Measurements from ENCODE around the gene NEB. TPM values are rescaled to one million over a fixed set of nuclear protein-coding genes. Genes with fewer than 3 reads are reported as not detected.
"Not testable (repeated sequence)": the region's sequence is repeated elsewhere in the genome, so short reads cannot be mapped to it uniquely, and the experiment has no call there.

Gene NEB
- total RNA-seq, 1 donor from 2014 or later: 1.0 TPM

DNA sequence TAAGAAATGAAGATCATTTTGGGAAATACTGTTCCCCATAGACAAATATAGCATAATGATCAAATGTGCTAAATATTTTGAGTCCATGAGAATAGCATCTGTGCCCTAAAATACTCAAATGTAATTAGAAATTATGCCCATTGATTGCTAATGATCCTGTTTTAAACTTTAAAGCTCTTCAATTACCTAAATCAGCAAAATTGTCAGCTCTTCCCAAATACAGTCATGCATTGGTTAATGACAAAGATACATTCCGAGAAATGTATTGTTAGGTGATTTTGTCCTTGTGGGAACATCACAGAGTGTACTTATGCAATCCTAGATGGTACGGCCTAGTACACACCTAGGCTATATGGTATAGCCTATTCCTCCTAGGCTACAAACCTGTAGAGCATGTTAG lies 89.7 kb downstream of the NEB start:
- no peak overlapping the region for H3K27ac Mint-ChIP-seq (ENCODE audit: unreplicated experiment)
- H3K4me1 Mint-ChIP-seq (ENCODE audit: low read depth): no peaks in the 10 kb centered on the region
- H3K36me3 Mint-ChIP-seq (ENCODE audit: low read depth): peaks cover 2% of the 10 kb centered on the region
- no peaks in the 10 kb centered on the region for H3K27me3 Mint-ChIP-seq (ENCODE audit: low read depth)
- TF ChIP-seq, protein P1, sequence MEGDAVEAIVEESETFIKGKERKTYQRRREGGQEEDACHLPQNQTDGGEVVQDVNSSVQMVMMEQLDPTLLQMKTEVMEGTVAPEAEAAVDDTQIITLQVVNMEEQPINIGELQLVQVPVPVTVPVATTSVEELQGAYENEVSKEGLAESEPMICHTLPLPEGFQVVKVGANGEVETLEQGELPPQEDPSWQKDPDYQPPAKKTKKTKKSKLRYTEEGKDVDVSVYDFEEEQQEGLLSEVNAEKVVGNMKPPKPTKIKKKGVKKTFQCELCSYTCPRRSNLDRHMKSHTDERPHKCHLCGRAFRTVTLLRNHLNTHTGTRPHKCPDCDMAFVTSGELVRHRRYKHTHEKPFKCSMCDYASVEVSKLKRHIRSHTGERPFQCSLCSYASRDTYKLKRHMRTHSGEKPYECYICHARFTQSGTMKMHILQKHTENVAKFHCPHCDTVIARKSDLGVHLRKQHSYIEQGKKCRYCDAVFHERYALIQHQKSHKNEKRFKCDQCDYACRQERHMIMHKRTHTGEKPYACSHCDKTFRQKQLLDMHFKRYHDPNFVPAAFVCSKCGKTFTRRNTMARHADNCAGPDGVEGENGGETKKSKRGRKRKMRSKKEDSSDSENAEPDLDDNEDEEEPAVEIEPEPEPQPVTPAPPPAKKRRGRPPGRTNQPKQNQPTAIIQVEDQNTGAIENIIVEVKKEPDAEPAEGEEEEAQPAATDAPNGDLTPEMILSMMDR (IDR thresholded peaks at IDR 0.05): no peak
- DNase-seq (ENCODE audit: low spot score): no peak
- no peak overlapping the region for H3K4me3 Mint-ChIP-seq (ENCODE audit: unreplicated experiment)
- peaks cover 5% of the 10 kb centered on the region for H3K9me3 Mint-ChIP-seq (ENCODE audit: low read depth)

DNA sequence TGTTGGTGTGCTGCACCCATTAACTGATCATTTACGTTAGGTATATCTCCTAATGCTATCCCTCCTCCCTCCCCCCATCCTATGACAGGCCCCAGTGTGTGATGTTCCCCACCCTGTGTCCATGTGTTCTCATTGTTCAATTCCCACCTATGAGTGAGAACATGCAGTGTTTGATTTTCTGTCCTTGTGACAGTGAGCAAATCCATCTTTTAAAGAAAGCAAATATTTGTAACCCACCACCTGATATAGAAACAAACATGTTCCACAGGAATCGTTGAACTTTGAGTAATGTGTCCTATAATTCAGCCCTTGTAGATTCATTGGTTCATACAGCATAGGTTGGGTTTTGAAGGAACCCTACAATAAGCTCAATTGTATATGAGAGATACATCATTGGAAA lies 92.4 kb downstream of the NEB start:
- not testable (repeated sequence) for H3K9me3 Mint-ChIP-seq (ENCODE audit: low read depth); H3K27me3 Mint-ChIP-seq (ENCODE audit: low read depth); H3K36me3 Mint-ChIP-seq (ENCODE audit: low read depth); H3K27ac Mint-ChIP-seq (ENCODE audit: unreplicated experiment); H3K4me3 Mint-ChIP-seq (ENCODE audit: unreplicated experiment); DNase-seq (ENCODE audit: low spot score)
- H3K4me1 Mint-ChIP-seq (ENCODE audit: low read depth): peaks cover 16% of the 10 kb centered on the region

DNA sequence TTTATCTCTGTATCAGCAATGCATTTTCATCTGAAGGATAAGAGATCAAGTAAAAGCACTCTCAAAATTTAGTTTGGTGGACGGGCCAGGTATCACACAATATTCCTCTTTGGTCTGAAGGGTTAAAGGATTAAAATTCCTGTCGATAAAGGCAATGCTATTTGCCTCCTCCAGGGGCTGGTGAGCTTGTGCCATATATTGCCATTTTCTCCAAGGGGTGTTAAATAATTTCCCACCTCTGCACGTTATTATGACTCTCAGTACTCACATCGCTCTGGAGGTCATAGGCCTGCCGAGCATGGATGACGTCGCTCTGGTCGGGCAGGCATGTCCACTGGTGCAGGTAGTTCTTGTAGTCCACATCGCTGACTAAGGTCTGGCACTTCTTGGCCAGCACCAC lies 94.2 kb downstream of the NEB start:
- DNase-seq (ENCODE audit: low spot score): no peak
- TF ChIP-seq, protein P1 (IDR thresholded peaks at IDR 0.05): no peak
- H3K27ac Mint-ChIP-seq (ENCODE audit: unreplicated experiment): no peak overlapping the region
- peaks cover 17% of the 10 kb centered on the region for H3K4me1 Mint-ChIP-seq (ENCODE audit: low read depth)
- peaks cover 1% of the 10 kb centered on the region for H3K9me3 Mint-ChIP-seq (ENCODE audit: low read depth)
- no peak overlapping the region for H3K4me3 Mint-ChIP-seq (ENCODE audit: unreplicated experiment)
- peaks cover 2% of the 10 kb centered on the region for H3K36me3 Mint-ChIP-seq (ENCODE audit: low read depth)
- no peaks in the 10 kb centered on the region for H3K27me3 Mint-ChIP-seq (ENCODE audit: low read depth)

DNA sequence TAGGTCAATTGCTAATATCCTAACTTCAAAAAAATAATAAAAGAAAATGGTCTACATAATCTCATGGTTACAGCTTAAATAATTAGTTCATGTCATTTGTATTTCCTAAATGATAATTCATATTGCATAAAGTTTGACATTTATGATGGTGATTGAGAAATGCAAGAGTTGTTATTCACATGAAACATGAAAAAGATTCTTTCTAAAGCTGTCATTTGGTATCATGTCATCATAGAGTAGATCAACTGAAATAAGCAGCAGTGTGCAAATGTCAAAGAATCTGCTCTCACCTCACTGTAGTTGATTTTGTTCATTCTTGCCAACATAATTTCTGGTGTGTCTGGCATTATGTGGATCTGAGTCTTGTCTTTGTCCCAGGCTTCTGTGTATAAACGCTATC lies 95.3 kb downstream of the NEB start:
- Mint-ChIP-seq H3K4me3 (ENCODE audit: unreplicated experiment) (no peak overlapping the region), H3K4me1 (ENCODE audit: low read depth) (peaks cover 17% of the 10 kb centered on the region), H3K36me3 (ENCODE audit: low read depth) (peaks cover 4% of the 10 kb centered on the region), H3K9me3 (ENCODE audit: low read depth) (peaks cover 5% of the 10 kb centered on the region), H3K27ac (ENCODE audit: unreplicated experiment) (no peak overlapping the region), H3K27me3 (ENCODE audit: low read depth) (no peaks in the 10 kb centered on the region)
- no peak for DNase-seq (ENCODE audit: low spot score)
- TF ChIP-seq, protein P1 (IDR thresholded peaks at IDR 0.05): no peak

DNA sequence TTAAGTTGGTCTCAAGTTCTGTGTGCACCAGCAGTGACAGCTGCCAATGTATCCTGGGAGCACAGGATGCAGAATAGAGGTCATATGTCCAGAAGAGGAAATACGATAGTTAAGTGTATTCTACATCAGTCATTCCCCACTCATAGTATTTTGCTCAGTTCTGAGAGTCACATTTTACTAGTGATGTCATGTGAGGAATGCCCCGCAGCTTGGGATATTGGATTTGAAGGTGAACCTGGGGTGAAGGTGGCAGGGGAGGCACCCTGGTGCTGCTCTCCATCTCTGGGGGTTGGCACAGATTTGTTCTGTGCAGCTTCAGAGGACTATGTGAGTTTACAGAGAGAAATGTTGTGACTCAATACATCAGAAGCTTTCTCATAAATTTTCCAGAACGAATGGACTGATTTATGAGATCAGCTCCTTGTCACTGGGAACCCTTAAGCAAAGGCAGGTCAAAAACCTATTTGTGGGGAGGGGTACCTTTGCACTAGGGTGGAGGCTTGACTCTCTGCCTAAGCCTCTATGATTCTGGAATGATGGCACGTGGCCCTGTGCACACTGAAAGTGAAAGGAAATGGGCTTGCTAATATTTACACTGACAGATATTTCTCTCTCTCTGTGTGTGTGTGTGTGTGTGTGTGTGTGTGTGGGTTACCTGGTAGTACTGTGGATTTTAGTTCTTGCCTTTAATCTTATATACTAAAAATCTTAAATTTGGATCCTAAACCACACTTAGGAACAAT lies 95.9 kb downstream of the NEB start:
- peaks cover 7% of the 10 kb centered on the region for H3K9me3 Mint-ChIP-seq (ENCODE audit: low read depth)
- no peak for DNase-seq (ENCODE audit: low spot score)
- no peaks in the 10 kb centered on the region for H3K27me3 Mint-ChIP-seq (ENCODE audit: low read depth)
- peaks cover 2% of the 10 kb centered on the region for H3K36me3 Mint-ChIP-seq (ENCODE audit: low read depth)
- no peak overlapping the region for H3K4me3 Mint-ChIP-seq (ENCODE audit: unreplicated experiment)
- no peak overlapping the region for H3K27ac Mint-ChIP-seq (ENCODE audit: unreplicated experiment)
- TF ChIP-seq, protein P1 (IDR thresholded peaks at IDR 0.05): no peak
- peaks cover 17% of the 10 kb centered on the region for H3K4me1 Mint-ChIP-seq (ENCODE audit: low read depth)

DNA sequence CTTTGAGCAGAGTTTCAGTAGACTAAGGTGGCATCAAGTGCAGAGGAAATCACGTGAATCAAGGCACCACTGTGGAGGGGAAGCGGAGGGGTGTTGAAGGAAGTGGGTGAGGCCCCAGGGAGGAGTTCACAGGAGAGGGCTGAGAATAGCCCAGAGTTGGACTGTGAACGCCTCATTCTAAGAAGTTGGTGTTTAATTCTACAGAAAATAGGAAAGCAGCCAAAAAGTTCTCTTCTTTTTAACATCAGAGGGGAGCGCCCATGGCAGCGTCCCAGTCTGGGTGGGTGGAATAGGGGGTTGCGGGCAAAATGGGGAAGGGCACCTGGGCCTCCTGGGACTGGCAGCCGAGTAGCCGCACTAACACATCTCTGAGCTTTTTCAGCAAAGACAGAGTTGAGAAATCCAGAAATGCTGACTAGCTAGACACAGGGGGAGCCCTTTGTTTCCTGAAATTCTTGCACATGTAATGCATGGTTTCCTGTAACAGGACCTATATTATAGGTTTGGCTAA lies 97.0 kb downstream of the NEB start:
- H3K27ac Mint-ChIP-seq (ENCODE audit: unreplicated experiment): no peak overlapping the region
- TF ChIP-seq, protein P1 (IDR thresholded peaks at IDR 0.05): peak; percentile 18
- peaks cover 7% of the 10 kb centered on the region for H3K9me3 Mint-ChIP-seq (ENCODE audit: low read depth)
- DNase-seq (ENCODE audit: low spot score): no peak
- no peaks in the 10 kb centered on the region for H3K27me3 Mint-ChIP-seq (ENCODE audit: low read depth)
- no peak overlapping the region for H3K4me3 Mint-ChIP-seq (ENCODE audit: unreplicated experiment)
- H3K36me3 Mint-ChIP-seq (ENCODE audit: low read depth): peaks cover 2% of the 10 kb centered on the region
- peaks cover 19% of the 10 kb centered on the region for H3K4me1 Mint-ChIP-seq (ENCODE audit: low read depth)
